Stimulated activated CD4-positive, alpha-beta T cell treated with anti-CD3 and anti-CD28 coated beads, Interleukin-4, amount 100 ng/mL, for 24 hours (primary cell): ENCODE results near the gene GPR183.

ENCODE experiments used
- DNase-seq: peaks from one replicate; pipeline ENCODE4 v3.0.0-alpha.2; 2020

GPR183 gene

DNA sequence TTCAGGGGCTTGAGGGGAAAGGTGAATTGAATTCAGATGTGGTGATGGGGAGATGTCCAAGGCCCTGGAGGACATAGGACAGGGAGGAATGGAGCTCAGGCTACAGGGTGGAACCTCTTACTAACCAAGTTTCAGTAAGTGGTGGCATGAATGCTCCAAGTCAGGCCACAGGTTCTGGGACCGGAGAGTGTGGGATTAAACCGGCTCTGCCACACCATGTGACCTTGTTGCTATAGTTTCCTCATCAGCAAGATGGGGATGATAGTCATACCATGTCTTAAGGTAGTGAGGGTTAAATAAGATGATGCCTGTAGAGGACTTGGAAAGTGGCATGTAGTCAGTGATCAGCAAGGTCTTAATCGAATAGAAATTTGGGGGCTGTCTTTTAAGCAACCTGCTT, 16.3 kb downstream of the GPR183 start:
- no peak for DNase-seq

DNA sequence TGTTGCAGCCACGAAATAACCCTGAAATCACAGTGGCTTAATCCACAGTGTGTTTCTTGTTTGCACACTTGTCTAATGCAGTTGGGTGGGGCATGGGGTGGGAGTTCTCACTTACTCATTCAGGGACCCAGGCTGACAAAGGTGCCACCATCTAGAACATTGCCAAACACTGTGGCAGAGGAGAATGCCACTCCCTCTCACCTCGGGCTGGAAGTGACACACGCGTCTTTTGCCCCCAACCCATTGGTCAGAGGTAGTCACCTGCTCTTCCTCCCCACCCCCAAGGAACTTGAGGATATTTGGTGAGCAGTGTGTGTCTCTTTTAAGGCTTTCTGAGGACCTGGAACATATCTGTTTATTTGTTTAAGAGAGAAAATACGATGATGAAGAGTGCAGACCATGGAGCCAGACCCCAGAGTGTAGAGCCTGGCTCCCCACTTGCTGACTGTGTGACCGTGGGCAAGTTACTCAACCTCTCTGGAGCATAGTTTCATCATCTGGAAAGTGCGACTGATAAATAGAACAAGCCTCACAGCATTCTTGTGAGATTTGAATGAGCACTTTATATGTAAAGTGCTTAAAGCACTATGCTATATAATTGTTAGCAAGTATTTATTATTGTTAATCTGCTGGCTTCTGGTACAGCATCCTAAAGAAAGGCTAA, 17.4 kb downstream of the GPR183 start:
- peak; percentile 54 for DNase-seq

DNA sequence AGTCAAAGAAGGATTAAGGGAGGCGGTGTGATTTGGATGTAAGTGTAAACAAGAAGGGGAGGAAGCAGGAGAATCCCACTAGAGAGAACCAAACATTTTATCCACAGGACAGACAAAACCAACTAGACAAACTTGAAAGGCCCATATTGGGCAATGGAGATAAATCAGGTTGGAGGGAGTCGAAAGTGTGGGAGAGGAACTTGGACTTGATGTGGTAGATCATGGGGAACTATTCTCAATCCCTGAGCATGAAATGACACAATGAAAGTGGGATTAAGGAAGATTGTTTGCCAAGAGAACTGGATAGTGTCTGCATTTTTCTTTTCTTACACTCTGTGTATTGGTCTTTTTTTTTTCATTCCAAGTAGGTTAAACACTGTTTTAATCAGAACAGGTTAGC, 17.9 kb downstream of the GPR183 start:
- DNase-seq, result no peak

DNA sequence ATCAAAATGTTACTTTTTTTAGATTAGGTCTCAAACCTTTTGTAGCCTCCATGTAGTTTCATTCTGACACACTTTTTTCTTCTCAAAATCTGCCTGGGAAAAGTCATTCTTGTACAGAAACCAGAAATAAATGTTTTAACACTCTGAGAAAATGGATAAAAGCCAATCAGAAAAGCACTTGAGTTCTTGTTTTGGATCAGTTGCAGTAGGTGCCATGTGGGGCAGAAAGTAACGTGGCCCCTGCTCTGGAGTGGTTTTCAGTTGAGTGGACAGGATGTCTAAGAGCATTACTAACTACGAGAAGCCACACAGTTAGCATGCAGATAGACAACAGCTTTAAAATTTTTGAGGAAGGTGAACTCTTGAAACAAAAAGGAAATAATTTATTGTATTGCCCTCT, 19.1 kb downstream of the GPR183 start:
- peak; percentile 69 for DNase-seq

DNA sequence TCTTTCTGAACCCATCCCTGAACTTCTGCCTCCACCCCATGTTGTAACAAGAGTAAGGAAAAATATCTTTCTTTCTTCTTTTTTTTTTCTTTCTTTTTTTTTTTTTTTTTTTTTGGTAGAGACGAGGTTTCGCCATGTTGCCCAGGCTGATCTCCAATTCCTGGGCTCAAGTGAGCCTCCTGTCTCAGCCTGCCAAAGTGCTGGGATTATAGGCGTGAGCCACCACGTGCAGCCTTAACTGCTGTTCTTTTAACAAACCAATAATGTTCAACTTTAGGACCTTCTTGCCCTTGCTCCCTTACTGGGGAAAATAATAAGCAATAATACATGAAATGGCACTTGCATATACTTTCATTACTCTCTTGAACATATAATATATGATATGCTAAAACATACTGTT, 19.6 kb downstream of the GPR183 start:
- DNase-seq, result no peak

DNA sequence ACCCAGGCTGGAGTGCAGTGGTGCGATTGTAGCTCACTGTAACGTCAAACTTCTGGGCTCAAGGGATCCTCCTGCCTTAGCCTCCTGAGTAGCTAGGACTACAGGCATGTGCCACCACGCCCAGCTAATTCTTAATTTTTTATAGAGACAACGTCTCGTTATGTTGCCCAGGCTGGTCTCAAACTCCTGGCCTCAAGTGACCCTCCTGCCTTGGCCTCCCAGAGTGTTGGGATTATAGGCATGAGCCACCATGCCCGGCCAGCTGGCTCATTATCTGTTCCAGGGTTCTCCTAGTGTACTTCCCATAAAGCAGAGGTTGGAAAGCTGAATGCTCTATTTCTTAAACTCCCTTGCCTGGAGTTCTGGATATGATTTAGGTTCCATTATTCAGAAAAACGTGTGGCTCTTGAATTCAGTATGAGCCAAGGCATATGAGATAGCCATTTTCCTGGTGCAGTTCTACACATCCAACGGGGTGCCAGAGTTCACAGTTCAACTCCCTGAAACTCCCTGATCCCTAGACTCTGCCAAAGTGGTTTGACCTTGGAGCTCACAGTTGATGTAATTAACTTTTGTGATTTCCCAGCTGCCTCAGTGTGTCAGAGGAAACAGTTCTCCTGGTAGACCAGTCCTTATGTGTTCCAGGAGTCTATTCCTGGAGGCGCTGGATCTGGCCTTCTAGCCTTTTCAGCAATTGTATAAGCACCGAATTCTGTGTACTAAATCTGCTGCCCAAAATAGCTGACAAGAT, 21.6 kb downstream of the GPR183 start:
- DNase-seq, result no peak

DNA sequence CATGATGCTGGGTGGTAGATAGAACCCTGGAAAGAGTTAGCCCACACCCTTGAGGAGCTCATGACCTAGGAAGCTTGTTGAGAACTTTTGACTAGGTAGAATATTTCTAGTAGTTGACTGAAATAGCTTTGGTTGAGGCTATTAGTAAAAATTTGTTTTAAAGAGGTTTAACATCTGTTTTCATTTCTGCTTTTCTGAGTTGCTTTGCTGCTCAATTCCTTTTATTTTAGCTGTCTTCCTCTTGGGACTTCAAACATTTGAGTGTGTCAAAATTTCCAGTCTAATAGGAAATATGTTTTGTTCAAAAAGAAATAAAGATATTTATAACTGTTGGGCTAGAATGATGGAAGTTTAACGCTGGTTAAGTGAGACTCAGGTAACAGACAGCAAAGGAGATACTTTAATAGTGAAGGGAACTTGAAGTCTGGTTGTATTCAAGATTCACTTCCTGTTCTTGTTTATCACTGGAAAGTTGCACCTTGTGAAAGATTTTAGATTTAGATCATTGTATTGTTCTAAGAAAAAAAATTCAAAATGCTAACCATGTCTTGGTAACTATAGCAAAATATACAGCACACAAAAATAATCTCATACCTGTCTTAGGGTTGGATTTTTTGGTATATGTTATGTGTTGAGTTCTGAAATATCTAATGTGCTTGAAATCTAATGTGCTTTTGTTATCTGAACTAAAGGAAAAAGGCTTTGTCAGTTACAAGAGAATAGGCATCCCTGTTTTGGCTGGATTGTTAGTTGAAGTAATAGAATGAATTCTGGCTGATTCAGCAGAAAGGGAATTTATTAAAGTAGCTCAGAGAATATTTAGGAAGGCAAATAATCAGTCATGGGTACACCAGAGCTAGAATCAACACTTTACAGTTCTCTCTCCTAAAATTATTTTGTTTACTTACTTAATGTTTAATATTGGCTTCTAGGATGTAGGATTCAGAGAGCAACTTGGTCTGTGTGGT, 24.7 kb downstream of the GPR183 start:
- no peak for DNase-seq

DNA sequence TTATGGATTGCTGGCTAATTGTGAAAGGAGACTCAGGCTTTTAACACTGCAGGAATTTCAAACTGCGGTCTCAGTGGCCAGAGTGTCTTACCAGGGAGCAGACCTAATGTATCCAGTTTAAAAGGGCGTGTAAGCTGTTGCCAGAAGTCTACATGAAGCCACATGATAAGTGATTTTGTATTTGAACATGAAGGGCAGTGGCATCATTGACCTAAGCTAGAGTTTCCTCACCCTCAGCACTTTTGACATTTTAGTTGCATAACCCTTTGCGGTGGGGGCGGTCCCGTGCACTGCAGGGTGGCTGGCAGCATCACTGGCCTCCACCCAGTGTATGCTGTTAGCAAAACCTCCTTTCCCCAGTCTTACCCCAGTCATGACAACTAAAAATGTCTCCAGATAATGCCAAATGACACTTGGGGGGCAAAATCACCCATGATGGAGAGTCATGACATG, 25.4 kb downstream of the GPR183 start:
- DNase-seq, result peak; percentile 53

DNA sequence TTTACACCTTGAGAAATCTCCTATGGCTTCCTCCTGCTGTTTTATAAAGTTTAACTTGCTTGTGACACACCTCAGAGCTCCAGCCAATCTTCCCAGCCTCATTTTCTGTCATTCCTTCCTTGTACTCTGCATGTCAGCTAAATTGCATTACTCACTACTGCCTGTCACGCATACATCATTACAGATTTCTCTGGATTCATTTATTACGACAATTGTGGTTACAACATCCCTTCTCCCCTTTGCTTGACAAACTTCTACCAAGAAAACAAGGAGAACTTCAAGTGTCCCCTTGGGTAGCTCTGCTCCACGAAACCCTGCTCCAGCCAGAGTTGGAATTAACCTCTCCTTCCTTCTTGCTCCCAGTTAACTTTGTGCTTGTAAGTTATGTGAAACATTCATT, 27.0 kb downstream of the GPR183 start:
- DNase-seq, result no peak

DNA sequence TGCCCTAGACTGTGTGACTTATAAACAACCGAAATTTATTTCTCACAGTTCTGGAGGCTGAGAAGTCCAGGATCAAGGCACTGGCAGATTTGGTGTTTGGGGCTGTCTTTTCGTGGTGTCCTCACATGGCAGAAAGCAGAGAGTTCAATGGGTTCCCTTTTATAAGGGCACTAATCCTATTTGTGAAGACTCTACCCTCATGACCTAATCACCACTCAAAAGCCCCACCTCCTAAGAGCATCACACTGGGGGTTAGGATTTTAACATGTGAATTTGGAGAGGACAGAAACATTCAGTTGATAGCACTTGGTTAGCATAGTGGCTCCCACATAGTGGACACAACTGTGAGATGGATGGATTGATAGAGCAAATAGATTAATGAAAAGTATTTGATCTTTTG, 27.6 kb downstream of the GPR183 start:
- no peak for DNase-seq

DNA sequence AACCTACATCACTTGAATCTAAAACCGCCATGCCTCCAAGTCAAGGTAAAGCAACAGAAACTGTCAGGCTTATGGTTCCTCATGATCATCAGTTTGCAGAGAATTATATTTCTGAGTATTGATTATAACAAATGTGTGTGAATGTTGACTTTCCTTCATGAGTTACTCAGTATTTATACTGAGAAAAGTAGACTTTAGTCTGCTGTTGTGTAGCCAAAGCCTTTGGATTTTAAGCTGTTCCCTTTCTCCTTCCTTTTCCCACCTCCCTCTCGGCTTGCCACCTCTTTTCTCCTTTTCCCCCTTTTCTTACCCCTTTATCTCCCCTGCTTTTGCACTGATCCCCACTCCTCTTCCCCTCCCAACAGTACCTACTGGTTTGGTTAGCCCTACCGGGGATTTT, 28.4 kb downstream of the GPR183 start:
- DNase-seq, result no peak

DNA sequence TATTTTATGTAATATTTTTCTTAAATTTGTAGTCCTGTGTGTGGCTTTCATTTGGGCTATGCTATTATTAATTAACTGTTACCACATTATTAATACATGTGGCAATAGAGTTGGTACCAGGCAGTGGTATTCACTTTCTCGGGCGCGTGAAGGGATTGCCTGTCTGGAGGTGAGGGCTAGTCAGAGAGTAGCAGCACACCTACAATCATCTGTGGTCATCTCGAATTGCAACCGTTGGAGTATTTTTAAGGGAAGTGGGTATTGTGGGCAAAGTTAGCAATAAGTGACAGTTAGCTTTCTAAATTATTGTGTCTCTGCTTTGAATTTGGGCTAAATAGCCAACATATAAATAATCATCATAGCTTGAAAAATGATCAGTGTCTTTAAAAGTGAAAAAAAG, 29.0 kb downstream of the GPR183 start:
- no peak for DNase-seq

DNA sequence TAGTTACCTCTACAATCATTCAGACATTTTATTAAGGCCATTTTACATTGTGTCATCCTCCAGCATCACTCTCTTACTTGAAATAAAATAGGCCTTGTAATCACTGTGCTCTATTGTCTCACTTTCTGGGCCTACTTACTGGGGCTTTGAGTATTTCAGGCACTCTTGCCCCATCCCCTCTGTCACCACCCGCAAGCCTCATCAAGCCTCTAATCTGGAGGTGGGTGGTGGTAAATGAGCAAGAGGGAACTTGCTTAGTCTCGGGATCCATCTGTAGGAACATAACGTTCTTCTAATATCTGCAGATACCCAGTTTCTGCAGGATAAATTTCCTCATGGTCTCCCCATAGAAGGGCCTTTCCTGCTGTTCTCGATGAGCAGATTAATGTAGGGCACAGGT, 29.6 kb downstream of the GPR183 start:
- DNase-seq, result no peak

DNA sequence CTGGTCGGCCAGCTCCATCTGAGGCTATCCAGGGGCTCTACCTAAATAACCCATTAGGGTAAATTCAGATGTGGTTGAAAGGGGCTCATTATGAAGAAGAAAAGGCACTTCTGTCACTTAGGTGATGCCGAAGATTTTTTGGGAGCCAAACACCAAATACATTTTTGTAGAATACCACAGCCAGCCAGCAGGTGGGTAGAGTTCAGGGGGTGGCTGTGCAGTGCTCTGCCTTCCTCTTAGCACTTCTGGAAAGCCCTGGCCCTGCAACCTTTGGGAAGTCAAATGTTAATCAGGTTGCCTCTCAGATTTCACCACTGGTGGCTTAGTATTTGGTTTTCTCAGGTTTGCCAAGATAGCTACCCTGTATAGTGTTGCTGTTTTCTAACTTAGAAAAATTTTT, 30.5 kb downstream of the GPR183 start:
- DNase-seq, result no peak

DNA sequence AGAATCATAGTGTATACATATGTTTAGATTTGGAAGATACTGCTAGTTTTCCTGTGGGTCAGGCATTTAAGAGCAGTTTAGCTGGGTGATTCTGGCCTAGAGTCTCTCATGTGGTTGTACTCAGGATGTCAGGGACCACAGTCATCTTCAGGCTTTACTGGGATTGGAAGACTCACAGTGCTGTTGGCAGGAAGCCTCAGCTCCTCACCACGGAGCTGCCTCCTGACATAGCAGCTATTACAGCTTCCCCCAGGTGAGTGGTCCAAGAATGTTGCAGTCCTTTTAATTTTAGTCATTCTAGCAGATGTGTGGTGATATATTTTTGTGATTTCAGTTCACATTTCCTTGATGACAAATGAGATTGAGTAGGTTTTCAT, 32.1 kb downstream of the GPR183 start:
- no peak for DNase-seq

DNA sequence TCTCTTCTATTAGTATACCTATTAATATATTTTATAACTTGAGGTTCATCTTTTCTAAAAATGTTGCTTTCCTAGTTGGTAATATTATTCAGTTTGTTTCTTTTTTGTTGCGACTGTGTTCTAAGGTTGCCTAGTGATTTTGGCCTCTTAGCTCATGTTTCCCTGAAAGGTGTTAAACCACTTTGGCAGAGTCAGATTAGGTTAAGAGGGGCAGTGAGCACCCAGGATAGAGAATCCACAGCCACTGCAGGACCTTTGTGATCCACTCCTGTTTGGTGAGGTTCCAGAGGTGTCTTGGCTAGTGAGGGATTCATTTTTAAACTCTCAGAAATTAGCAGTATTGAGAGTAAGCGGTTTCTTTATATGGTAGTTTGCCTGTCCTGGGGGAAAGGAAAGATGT, 34.1 kb downstream of the GPR183 start:
- no peak for DNase-seq

DNA sequence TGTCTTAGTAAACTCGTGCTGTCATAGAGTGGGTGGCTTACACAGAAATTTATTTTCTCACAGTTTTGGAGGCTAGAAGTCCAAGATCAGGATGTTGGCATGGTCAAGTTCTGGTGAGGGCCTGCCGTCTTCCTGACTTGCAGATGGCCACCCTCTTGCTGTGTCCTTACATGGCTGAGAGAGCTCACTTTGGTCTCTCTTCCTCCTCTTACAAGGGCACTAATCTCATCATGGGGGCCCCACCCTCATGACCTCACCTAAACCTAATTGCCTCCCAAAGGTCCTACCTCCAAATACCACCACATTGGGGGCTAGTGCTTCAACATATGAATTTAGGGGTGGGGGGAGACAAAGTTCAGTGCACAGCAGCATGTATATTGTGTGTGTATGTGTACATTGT, 34.7 kb downstream of the GPR183 start:
- DNase-seq, result no peak

DNA sequence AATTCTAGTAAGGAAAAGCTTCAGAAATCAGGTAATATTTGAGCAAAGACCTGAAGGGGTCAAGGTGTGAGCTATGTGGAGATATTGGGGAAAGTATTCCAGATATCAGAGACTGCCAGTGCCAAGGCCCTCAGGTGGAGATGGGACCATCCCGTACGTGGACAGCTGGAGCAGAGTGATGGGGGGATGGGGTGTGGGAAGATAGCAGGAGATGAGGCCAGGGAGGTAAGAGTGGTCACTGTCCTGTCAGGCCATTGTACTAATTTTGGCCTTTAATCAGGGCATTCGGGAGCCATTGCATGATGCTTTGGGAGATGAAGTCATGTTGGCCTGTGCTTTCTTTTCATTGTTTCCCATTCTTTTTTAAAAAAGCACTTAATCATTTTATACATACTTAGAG, 36.0 kb downstream of the GPR183 start:
- DNase-seq, result no peak

DNA sequence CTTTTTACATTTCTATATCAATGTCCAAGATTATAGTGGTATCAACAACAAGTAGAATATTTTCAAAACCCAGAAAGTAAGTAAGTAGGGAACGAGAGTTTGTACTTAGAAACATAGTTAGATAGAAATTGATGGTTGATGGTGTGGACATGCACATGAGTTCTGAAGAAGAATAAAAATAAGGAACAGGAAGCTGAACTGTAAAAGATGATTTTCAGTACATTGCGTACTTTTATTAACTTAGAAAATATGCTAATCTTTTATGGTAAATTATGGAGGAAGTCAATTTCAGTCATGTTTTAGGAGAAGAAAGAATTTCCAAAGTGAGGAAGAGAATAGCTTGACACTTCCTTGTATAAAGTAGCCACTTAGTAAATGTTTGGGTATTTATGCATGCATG, 36.7 kb downstream of the GPR183 start:
- DNase-seq, result no peak

DNA sequence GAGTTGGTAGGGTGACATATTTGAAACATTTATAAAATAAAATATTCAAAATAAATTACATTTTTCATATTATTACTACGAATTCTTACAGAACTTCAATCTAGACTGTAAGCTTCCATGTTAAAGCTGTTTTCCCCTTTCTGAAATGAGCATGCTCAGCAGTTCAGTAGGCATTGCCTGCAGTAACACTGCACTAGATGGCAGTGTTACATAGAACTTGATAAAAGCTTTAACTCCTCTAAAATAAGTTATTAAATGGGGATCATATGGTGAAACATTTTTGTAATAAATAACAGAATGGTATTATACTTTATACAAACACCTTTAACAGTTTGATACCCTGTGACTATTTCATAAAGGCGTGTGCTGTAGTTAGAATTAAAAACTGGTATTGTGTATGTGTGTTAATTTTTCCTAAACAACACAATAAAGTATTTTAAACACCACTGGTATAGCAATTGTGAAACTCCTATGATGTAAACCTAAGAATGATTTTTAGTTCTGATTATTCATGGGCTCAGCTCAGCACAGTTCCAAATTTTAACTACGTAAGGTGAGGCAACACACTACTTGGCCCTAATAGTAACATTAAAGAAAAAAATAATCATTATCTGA, 37.5 kb downstream of the GPR183 start:
- peak; percentile 35 for DNase-seq

DNA sequence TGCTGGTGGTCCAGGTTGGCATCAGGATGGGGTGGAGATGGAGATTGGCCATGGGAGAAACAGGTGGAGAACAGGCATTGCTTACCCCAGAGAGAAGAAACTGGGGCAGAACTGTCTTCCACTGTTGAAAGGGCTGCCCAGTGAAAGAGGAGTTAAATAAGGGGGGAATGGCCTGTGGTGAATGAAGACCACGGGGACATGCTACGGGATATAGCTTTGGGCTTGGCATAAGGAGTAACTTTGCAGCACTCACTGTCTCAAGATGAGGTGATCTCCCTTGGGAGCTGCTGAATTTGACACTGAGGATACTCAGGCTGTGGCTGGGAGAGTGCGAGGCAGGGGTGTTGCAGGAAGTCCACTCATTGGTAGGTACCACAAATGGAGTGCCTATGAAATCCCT, 38.4 kb downstream of the GPR183 start:
- no peak for DNase-seq

DNA sequence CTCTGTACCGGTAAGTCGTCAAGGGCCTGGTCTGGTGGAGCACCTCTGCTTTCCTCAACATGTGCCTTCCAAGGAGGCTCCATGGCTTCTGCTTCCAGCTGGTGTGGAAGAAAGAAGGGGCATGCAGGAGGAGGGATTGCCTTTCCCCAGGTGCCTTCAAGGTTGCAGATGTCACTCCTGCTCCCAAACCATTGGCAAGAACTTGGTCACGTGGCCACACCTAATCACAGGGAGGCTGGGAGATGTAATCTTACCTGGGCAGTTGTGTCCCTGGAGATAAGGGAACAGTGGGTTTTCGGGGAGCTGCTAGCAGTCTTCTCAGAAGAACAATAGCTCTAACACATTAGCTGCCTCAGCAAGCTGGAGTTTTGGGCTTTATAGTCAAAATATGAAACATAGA, 39.3 kb downstream of the GPR183 start:
- DNase-seq, result no peak

DNA sequence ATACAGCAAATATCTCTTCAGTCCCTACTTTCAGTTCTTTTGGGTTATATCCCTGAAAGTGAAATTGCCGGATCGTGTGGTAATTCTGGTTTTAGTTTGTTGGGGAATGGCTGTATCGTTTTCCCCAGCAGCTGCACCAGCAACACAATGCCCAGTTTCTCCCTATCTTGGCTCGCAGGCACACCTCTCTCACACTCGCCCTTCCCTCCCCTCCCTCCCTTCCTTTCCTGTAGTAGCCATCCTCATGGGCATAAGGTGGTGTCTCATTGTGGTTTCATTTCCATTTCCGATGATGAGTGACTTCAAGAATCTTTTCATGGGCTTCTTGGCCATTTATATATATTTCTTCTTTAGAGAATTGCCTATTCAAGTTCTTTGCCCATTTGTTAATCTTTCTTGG, 40.4 kb downstream of the GPR183 start:
- no peak for DNase-seq
